Measurements from ENCODE around the gene EVI5.

The EVI5 gene

GRCh38 chr1:92481971-92482664 is 302.8 kb downstream of the EVI5 start:
- FAIRE-seq: no peak

- no peak for FAIRE-seq
Observed at GRCh38 chr1:92481599-92481925, 303.3 kb downstream of the EVI5 start.

- no peak for FAIRE-seq
Observed at GRCh38 chr1:92480813-92481598, 303.9 kb downstream of the EVI5 start.

GRCh38 chr1:92480200-92480812 is 304.6 kb downstream of the EVI5 start:
- FAIRE-seq: no peak

- no peak for FAIRE-seq
Observed at GRCh38 chr1:92479587-92479986, 305.3 kb downstream of the EVI5 start.

- FAIRE-seq: no peak
Observed at GRCh38 chr1:92478393-92478792, 306.5 kb downstream of the EVI5 start.

GRCh38 chr1:92476071-92476631 is 308.8 kb downstream of the EVI5 start:
- FAIRE-seq: no peak

- no peak for FAIRE-seq
Observed at GRCh38 chr1:92475029-92475428, 309.9 kb downstream of the EVI5 start.

GRCh38 chr1:92473781-92474495 is 311.0 kb downstream of the EVI5 start:
- no peak for FAIRE-seq

GRCh38 chr1:92470216-92470615 is 314.7 kb downstream of the EVI5 start:
- no peak for FAIRE-seq

- FAIRE-seq: no peak
Observed at GRCh38 chr1:92466683-92467352, 318.1 kb downstream of the EVI5 start.

- FAIRE-seq: no peak
Observed at GRCh38 chr1:92465256-92465647, 319.7 kb downstream of the EVI5 start.

- no peak for FAIRE-seq
Observed at GRCh38 chr1:92464588-92465255, 320.2 kb downstream of the EVI5 start.

- no peak for FAIRE-seq
Observed at GRCh38 chr1:92461364-92462097, 323.4 kb downstream of the EVI5 start.

- no peak for FAIRE-seq
Observed at GRCh38 chr1:92459871-92460320, 325.0 kb downstream of the EVI5 start.
